A673 (cell line): ENCODE results near the gene ZNF486.

Source experiments
- EZH2 ChIP-seq: fragments of 200-600 bp; sonication (generic); IDR thresholded peaks from 2 replicates; pipeline ENCODE4 v1.6.1; 2017; ENCODE audit warnings: borderline replicate concordance, low read depth, mild to moderate bottlenecking, mixed read lengths, antibody characterized with exemption, low read length; ENCODE audit not compliant: poor library complexity, severe bottlenecking
- TF ChIP-seq, protein P1 (sequence below): fragments of 300-800, 200-600 bp; sonication (generic); conservative IDR thresholded peaks from 2 replicates; pipeline ENCODE4 v1.5.1; 2017; ENCODE audit warnings: low read depth, mild to moderate bottlenecking, antibody characterized with exemption, low read length, moderate library complexity, mixed read lengths

DNA sequence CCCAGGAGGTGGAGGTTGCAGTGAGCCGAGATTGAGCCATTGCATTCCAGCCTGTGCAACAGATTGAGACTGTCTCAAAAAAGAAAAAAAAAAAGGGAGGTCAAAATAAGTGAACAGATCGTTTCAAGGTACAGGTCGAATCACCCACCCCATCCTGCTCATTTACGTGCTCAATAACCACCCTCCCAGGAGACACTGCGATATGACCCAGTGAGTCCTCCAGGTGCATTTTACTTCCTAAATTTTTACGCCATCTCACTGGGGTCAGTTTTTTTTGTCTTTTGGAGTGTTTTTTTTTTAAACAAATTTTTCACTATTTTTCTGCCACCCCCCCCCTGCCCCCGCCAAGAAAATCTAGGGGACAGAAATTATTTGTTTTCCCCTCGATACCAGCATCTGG, 68.1 kb downstream of the ZNF486 start:
- TF ChIP-seq, protein P1, sequence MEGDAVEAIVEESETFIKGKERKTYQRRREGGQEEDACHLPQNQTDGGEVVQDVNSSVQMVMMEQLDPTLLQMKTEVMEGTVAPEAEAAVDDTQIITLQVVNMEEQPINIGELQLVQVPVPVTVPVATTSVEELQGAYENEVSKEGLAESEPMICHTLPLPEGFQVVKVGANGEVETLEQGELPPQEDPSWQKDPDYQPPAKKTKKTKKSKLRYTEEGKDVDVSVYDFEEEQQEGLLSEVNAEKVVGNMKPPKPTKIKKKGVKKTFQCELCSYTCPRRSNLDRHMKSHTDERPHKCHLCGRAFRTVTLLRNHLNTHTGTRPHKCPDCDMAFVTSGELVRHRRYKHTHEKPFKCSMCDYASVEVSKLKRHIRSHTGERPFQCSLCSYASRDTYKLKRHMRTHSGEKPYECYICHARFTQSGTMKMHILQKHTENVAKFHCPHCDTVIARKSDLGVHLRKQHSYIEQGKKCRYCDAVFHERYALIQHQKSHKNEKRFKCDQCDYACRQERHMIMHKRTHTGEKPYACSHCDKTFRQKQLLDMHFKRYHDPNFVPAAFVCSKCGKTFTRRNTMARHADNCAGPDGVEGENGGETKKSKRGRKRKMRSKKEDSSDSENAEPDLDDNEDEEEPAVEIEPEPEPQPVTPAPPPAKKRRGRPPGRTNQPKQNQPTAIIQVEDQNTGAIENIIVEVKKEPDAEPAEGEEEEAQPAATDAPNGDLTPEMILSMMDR: no peak
- no peak for TF ChIP-seq EZH2
